Measurements from ENCODE around the gene HSD17B2. TPM values are rescaled to one million over a fixed set of nuclear protein-coding genes. Genes with fewer than 3 reads are reported as not detected.

Gene HSD17B2
- total RNA-seq, 1 donor from 2014 or later: not detected

GRCh38 chr16:82044585-82044911, 9.5 kb downstream of the HSD17B2 start:
- intact Hi-C loops (cut with DNase I): no loop called here
- DNase-seq (ENCODE audit: low spot score) (no peak), ATAC-seq (no peak)

- DNase-seq (ENCODE audit: low spot score): no peak
- intact Hi-C loops (cut with DNase I): no loop called here
- no peak for ATAC-seq
These were observed 10.4 kb downstream of the HSD17B2 start for GRCh38 chr16:82045465-82045864.

GRCh38 chr16:82046541-82046940, 11.5 kb downstream of the HSD17B2 start:
- ATAC-seq (no peak), DNase-seq (ENCODE audit: low spot score) (no peak)
- intact Hi-C loops (cut with DNase I): no loop called here

- intact Hi-C loops (cut with DNase I): no loop called here
- no peak for ATAC-seq
- DNase-seq (ENCODE audit: low spot score): no peak
These were observed 11.9 kb downstream of the HSD17B2 start for GRCh38 chr16:82046941-82047340.

GRCh38 chr16:82047374-82047773, 12.3 kb downstream of the HSD17B2 start:
- no peak for DNase-seq (ENCODE audit: low spot score)
- ATAC-seq: no peak
- intact Hi-C loops (cut with DNase I): no loop called here

GRCh38 chr16:82047787-82048186, 12.7 kb downstream of the HSD17B2 start:
- intact Hi-C loops (cut with DNase I): no loop called here
- DNase-seq (ENCODE audit: low spot score) (no peak), ATAC-seq (no peak)

GRCh38 chr16:82049484-82049883, 14.4 kb downstream of the HSD17B2 start:
- intact Hi-C loops (cut with DNase I): no loop called here
- ATAC-seq (no peak), DNase-seq (ENCODE audit: low spot score) (no peak)

GRCh38 chr16:82050506-82050905, 15.5 kb downstream of the HSD17B2 start:
- intact Hi-C loops (cut with DNase I): no loop called here
- DNase-seq (ENCODE audit: low spot score) (no peak), ATAC-seq (no peak)

- intact Hi-C loops (cut with DNase I): no loop called here
- no peak for DNase-seq (ENCODE audit: low spot score)
- no peak for ATAC-seq
These were observed 15.9 kb downstream of the HSD17B2 start for GRCh38 chr16:82050909-82051357.

GRCh38 chr16:82051656-82052055, 16.6 kb downstream of the HSD17B2 start:
- ATAC-seq (no peak), DNase-seq (ENCODE audit: low spot score) (no peak)
- intact Hi-C loops (cut with DNase I): no loop called here

- intact Hi-C loops (cut with DNase I): no loop called here
- DNase-seq (ENCODE audit: low spot score) (no peak), ATAC-seq (no peak)
These were observed 20.1 kb downstream of the HSD17B2 start for GRCh38 chr16:82055117-82055516.

GRCh38 chr16:82055728-82056549, 20.9 kb downstream of the HSD17B2 start:
- DNase-seq (ENCODE audit: low spot score) (no peak), ATAC-seq (no peak)
- intact Hi-C loops (cut with DNase I): no loop called here

- DNase-seq (ENCODE audit: low spot score) (no peak), ATAC-seq (no peak)
- intact Hi-C loops (cut with DNase I): no loop called here
These were observed 21.5 kb downstream of the HSD17B2 start for GRCh38 chr16:82056550-82056896.

- ATAC-seq: no peak
- no peak for DNase-seq (ENCODE audit: low spot score)
- intact Hi-C loops (cut with DNase I): no loop called here
These were observed 24.3 kb downstream of the HSD17B2 start for GRCh38 chr16:82059161-82059982.

- DNase-seq (ENCODE audit: low spot score): no peak
- ATAC-seq: no peak
- intact Hi-C loops (cut with DNase I): no loop called here
These were observed 24.9 kb downstream of the HSD17B2 start for GRCh38 chr16:82059983-82060421.

- intact Hi-C loops (cut with DNase I): no loop called here
- no peak for ATAC-seq
- no peak for DNase-seq (ENCODE audit: low spot score)
These were observed 26.9 kb downstream of the HSD17B2 start for GRCh38 chr16:82061861-82062525.

- DNase-seq (ENCODE audit: low spot score): no peak
- intact Hi-C loops (cut with DNase I): no loop called here
- no peak for ATAC-seq
These were observed 27.6 kb downstream of the HSD17B2 start for GRCh38 chr16:82062645-82063058.

GRCh38 chr16:82063456-82064082, 28.5 kb downstream of the HSD17B2 start:
- intact Hi-C loops (cut with DNase I): no loop called here
- ATAC-seq (no peak), DNase-seq (ENCODE audit: low spot score) (no peak)

- intact Hi-C loops (cut with DNase I): no loop called here
- DNase-seq (ENCODE audit: low spot score) (no peak), ATAC-seq (no peak)
These were observed 32.2 kb downstream of the HSD17B2 start for GRCh38 chr16:82067042-82067803.

Data from sciatic nerve (tissue), 2 donors.